Retinal pigment epithelial cell (primary cell): ENCODE results near the gene PLPP7.
"Not testable (repeated sequence)": the region's sequence is repeated elsewhere in the genome, so short reads cannot be mapped to it uniquely, and the experiment has no call there.

ENCODE experiments used
- DNase-seq: peaks from one replicate; pipeline ENCODE4 v3.0.0-alpha.2; 2010; ENCODE audit warnings: low read depth
- H3K4me3 ChIP-seq: 2 replicates; pipeline ENCODE4 v1.5.1; 2011; ENCODE audit warnings: mild to moderate bottlenecking, low read length, control low read depth, moderate library complexity
- TF ChIP-seq, protein P1 (sequence below): conservative IDR thresholded peaks from 2 replicates; pipeline ENCODE4 v1.5.1; 2011; ENCODE audit warnings: low read depth, low read length, control low read depth, inconsistent platforms

Gene PLPP7

GRCh38 chr9:131330814-131331600, 41.5 kb downstream of the PLPP7 start:
- TF ChIP-seq, protein P1, sequence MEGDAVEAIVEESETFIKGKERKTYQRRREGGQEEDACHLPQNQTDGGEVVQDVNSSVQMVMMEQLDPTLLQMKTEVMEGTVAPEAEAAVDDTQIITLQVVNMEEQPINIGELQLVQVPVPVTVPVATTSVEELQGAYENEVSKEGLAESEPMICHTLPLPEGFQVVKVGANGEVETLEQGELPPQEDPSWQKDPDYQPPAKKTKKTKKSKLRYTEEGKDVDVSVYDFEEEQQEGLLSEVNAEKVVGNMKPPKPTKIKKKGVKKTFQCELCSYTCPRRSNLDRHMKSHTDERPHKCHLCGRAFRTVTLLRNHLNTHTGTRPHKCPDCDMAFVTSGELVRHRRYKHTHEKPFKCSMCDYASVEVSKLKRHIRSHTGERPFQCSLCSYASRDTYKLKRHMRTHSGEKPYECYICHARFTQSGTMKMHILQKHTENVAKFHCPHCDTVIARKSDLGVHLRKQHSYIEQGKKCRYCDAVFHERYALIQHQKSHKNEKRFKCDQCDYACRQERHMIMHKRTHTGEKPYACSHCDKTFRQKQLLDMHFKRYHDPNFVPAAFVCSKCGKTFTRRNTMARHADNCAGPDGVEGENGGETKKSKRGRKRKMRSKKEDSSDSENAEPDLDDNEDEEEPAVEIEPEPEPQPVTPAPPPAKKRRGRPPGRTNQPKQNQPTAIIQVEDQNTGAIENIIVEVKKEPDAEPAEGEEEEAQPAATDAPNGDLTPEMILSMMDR: no peak
- DNase-seq: no peak
- H3K4me3 ChIP-seq: no peak overlapping the region

GRCh38 chr9:131331996-131332395, 42.5 kb downstream of the PLPP7 start:
- DNase-seq, H3K4me3 ChIP-seq: not testable (repeated sequence)

DNA sequence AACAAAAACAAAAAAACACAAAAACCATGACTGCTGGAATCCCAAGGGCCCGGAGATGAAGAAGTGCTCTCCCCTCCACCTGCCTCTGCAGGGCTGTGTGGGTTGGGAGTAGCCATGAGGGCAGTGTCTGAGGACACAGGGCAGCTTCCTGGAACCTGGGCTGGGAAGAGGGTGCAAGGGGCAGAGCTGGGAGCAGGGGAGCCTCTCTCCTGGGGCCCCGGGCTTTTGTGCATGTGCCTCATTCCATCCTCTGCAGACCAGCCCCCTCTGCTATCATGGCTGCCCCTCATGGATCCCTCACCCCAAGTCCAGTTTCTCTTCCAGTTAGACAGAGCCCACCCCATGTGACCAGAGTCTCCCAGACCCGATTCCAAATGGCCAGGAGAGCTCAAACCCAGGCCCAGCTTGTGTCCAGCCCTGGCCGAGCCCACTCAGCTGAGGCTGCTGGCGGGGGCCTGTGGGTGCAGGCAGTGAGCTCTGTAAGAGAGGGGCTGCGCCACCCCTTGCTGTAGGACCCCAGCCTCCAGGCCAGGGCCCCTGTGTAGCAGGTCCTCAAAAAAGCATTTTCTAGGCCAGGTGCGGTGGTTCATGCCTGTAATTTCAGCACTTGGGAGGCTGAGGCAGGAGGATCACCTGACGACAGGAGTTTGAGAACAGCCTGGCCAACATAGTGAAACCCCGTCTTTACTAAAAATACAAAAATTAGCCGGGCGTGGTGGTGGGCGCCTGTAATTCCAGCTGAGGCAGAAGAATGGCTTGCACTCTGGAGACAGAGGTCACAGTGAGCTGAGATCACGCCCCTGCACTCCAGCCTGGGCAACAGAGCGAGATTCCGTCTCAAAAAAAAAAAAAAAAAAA, 44.5 kb downstream of the PLPP7 start:
- H3K4me3 ChIP-seq: no peak overlapping the region
- TF ChIP-seq, protein P1: no peak
- no peak for DNase-seq

GRCh38 chr9:131334629-131335367, 45.3 kb downstream of the PLPP7 start:
- peak; percentile 73 for DNase-seq
- no peak overlapping the region for H3K4me3 ChIP-seq
- TF ChIP-seq, protein P1: no peak

DNA sequence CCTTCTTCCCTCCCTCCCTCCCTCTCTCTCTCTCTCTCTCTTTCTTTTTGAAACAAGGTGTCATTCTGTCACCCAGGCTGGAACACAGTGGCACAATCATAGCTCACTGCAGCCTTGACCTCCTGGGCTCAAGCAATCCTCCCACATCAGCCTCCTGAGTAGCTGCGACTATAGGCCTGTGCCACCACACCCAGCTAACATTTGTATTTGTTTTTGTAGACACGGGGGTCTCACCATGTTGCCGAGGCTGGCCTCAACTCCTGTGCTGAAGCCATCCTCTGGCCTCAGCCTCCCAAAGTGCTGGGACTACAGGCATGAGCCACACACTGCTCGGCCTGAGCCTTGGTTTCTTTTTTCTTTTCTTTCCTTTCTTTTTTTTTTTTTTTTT, 45.8 kb downstream of the PLPP7 start:
- TF ChIP-seq, protein P1: no peak
- DNase-seq: no peak
- H3K4me3 ChIP-seq: no peak overlapping the region

- DNase-seq: no peak
- TF ChIP-seq, protein P1: no peak
- no peak overlapping the region for H3K4me3 ChIP-seq
These were observed 47.8 kb downstream of the PLPP7 start for GRCh38 chr9:131337131-131337848.

DNA sequence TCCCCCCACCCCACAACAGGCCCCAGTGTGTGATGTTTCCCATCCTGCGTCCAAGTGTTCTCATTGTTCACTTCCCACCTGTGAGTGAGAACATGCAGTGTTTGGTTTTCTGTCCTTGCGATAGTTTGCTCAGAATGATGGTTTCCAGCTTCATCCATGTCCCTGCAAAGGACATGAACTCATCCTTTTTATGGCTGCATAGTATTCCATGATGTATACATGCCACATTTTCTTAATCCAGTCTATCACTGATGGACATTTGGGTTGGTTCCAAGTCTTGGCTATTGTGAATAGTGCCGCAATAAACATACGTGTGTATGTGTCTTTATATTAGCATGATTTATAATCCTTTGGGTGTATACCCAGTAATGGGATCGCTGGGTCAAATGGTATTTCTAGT, 49.7 kb downstream of the PLPP7 start:
- not testable (repeated sequence) for DNase-seq

GRCh38 chr9:131344931-131345535, 55.5 kb downstream of the PLPP7 start:
- H3K4me3 ChIP-seq, DNase-seq: not testable (repeated sequence)

More for the DNA sequence above, 49.7 kb downstream of the PLPP7 start:
- not testable (repeated sequence) for H3K4me3 ChIP-seq
